Ishikawa (cell line): Measurements from ENCODE around the gene PTPN13.

ENCODE experiments used
- CEBPB ChIP-seq: IDR thresholded peaks from 2 replicates; pipeline ENCODE4 v1.6.1; 2012
- CREB1 ChIP-seq: IDR thresholded peaks from 2 replicates; pipeline ENCODE4 v1.6.1; 2012; ENCODE audit warnings: low read depth
- EGR1 ChIP-seq: IDR thresholded peaks from 2 replicates; pipeline ENCODE4 v1.6.1; 2012
- EP300 ChIP-seq: IDR thresholded peaks from 2 replicates; pipeline ENCODE4 v1.6.1; 2012; ENCODE audit warnings: borderline replicate concordance
- FOXM1 ChIP-seq: IDR thresholded peaks from 2 replicates; pipeline ENCODE4 v1.6.1; 2012; ENCODE audit warnings: low read depth, borderline replicate concordance
- MAX ChIP-seq: IDR thresholded peaks from 2 replicates; pipeline ENCODE4 v1.6.1; 2012
- NFIC ChIP-seq: IDR thresholded peaks from 2 replicates; pipeline ENCODE4 v1.6.1; 2012
- RAD21 ChIP-seq: IDR thresholded peaks from 2 replicates; pipeline ENCODE4 v1.6.1; 2012; ENCODE audit warnings: low read depth
- TAF1 ChIP-seq: IDR thresholded peaks from 2 replicates; pipeline ENCODE4 v1.6.1; 2012; ENCODE audit warnings: low read depth, mild to moderate bottlenecking
- TCF12 ChIP-seq: IDR thresholded peaks from 2 replicates; pipeline ENCODE4 v1.6.1; 2012; ENCODE audit warnings: low read depth
- TEAD4 ChIP-seq: IDR thresholded peaks from 2 replicates; pipeline ENCODE4 v1.6.1; 2012
- YY1 ChIP-seq: IDR thresholded peaks from 2 replicates; pipeline ENCODE4 v1.6.1; 2012; ENCODE audit warnings: low read depth
- ZBTB7A ChIP-seq: IDR thresholded peaks from 2 replicates; pipeline ENCODE4 v1.6.1; 2012; ENCODE audit warnings: low read depth
- TF ChIP-seq, protein P1 (sequence below): IDR thresholded peaks from 2 replicates; pipeline ENCODE4 v1.6.1; 2012; ENCODE audit warnings: low read depth, mild to moderate bottlenecking

DNA sequence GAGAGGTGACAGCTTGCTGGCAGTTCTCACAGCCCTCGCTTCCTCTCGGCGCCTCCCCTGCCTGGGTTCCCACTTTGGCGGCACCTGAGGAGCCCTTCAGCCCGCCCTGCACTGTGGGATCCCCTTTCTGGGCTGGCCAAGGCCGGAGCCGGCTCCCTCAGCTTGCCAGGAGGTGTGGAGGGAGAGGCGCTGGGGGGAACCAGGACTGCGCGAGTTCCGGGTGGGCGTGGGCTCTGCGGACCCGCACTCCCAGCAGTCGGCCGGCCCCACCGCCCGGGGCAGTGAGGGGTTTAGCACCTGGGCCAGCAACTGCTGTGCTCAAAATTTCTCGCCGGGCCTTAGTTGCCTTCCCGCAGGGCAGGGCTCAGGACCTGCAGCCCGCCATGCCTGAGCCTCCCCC lies 47.0 kb upstream of the PTPN13 start:
- TF ChIP-seq, protein P1, sequence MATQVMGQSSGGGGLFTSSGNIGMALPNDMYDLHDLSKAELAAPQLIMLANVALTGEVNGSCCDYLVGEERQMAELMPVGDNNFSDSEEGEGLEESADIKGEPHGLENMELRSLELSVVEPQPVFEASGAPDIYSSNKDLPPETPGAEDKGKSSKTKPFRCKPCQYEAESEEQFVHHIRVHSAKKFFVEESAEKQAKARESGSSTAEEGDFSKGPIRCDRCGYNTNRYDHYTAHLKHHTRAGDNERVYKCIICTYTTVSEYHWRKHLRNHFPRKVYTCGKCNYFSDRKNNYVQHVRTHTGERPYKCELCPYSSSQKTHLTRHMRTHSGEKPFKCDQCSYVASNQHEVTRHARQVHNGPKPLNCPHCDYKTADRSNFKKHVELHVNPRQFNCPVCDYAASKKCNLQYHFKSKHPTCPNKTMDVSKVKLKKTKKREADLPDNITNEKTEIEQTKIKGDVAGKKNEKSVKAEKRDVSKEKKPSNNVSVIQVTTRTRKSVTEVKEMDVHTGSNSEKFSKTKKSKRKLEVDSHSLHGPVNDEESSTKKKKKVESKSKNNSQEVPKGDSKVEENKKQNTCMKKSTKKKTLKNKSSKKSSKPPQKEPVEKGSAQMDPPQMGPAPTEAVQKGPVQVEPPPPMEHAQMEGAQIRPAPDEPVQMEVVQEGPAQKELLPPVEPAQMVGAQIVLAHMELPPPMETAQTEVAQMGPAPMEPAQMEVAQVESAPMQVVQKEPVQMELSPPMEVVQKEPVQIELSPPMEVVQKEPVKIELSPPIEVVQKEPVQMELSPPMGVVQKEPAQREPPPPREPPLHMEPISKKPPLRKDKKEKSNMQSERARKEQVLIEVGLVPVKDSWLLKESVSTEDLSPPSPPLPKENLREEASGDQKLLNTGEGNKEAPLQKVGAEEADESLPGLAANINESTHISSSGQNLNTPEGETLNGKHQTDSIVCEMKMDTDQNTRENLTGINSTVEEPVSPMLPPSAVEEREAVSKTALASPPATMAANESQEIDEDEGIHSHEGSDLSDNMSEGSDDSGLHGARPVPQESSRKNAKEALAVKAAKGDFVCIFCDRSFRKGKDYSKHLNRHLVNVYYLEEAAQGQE: no peak
- TF ChIP-seq CREB1 (no peak), RAD21 (no peak), TEAD4 (no peak), ZBTB7A (no peak), YY1 (no peak), MAX (no peak), CEBPB (no peak), NFIC (no peak), EP300 (no peak), FOXM1 (no peak), TAF1 (no peak), EGR1 (no peak), TCF12 (no peak)
